NCI-H146 (cell line): ENCODE measurements around the gene C11orf91.
"Not testable (repeated sequence)": the region's sequence is repeated elsewhere in the genome, so short reads cannot be mapped to it uniquely, and the experiment has no call there.

ENCODE experiments used
- DNase-seq: peaks from one replicate; lab custom pipeline; 2025; lab: John Stamatoyannopoulos, UW

The C11orf91 gene

GRCh38 chr11:33696931-33697638 is 3.5 kb downstream of the C11orf91 start:
- DNase-seq = no peak

- no peak for DNase-seq
These were observed 4.2 kb downstream of the C11orf91 start for GRCh38 chr11:33696411-33696810.

- no peak for DNase-seq
These were observed 5.5 kb downstream of the C11orf91 start for GRCh38 chr11:33695051-33695566.

DNA sequence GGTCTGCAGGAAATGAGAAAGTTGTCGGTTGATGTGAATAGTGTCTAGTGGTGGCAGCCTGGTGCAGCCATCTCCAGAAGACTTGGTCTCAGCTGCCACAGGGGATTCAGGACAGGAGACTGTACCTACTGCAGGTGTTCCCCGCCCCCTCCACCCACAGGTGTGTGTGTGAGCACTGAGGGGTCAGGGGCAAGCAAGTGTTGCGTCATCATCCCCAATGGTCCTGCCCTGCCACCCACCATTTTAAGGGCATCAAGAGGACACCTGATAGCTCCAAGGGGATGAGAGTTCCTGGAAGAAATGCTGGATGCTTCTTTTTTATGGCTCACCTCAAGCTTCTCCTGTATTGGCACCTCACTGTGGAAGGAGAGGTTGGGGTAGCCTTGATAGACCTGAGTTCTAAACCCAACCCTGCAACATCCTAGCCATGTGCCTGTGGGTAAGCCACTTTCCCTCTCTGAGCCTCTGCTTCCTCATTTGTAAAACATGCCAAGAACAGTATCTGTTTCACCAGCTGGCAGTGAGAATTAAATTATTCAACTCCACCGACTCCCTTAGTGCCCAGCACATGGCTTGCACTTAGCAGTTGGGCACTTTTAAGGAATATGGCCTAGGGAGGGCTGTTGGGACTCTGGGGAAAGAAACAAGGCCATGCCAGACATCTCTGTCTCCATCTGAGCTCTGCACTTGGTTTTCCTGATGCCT is 6.1 kb downstream of the C11orf91 start:
- no peak for DNase-seq

DNA sequence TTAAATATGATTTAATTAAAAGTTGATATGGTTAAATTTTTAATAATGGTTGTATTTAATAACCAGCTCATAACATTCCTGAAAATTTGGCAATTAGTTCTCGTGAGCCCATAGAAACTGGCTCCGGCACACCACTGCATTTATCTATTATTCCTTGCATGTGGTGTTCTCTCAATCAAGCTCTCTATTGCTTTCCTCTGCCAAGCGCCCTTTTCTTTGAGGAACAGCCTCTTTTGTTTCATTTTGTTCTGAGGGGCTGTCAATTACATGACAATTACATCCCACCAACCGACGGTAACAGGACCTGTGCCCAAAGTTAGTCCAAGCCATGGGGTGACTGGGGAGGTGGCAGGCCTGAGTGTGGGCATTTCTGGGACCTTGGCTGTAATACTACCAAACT is 8.1 kb downstream of the C11orf91 start:
- no peak for DNase-seq

DNA sequence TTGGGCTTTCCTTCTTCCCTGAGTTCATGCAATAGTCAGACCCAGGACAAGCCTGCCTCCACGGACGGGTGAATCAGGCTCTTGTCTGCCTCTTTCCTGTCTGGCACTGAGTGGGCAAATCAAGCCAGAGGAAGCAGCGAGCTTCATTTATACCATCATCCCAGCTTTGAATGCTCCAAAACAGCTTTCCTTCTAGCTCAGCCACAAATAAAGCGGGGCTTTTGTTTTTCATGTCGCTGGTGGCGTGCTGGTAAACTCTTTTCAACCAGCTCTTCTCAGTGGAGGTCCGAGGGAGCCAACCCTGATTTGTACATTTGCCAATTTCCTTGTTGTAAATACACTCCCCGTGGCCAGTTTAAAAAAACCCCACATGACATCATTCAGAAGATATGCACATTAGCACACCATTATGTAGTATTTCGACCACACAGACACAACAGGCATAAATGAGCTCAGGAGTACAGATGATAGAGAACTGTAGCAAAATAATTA is 8.6 kb downstream of the C11orf91 start:
- DNase-seq = peak; percentile 30

GRCh38 chr11:33691066-33691864 is 9.4 kb downstream of the C11orf91 start:
- DNase-seq = peak; percentile 45

DNA sequence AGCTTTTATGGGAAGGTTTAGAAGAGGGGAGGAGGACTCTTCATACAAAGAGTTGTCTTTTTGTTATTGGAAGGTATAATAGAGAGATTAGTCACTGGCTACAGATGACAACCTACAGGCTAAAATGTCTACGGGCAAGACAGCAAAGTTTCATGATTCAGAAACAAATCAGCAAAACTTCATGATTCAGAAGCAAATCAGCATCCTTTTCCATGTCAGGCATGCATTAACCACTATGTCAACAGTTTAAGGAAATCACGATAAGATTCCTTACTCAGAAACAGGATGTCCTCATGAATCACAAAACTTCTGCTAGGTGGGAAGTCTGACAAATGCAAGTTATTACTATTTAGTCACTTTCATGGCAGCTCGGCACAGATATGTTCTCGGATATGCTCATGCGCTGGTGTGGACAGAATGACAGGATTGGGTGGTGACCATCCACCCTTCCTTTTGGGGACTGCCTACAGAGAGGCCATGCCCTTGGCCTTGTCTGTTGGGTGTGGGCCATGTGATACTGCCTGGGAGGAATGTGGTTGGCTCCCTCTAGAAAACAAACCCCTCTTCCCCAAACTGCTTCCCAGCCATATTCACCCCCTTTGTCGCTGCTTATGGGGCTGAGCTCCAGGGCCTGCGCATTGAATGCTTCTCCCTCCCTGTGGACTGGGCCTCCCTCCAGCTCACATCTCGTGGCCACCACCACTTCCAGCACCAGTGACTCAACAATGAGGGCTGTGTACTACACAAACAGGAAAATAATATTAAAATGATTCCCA is 10.1 kb downstream of the C11orf91 start:
- DNase-seq = no peak

- no peak for DNase-seq
These were observed 11.1 kb downstream of the C11orf91 start for GRCh38 chr11:33689501-33689900.

- no peak for DNase-seq
These were observed 11.5 kb downstream of the C11orf91 start for GRCh38 chr11:33689085-33689484.

GRCh38 chr11:33687733-33688479 is 12.7 kb downstream of the C11orf91 start:
- peak; percentile 67 for DNase-seq

DNA sequence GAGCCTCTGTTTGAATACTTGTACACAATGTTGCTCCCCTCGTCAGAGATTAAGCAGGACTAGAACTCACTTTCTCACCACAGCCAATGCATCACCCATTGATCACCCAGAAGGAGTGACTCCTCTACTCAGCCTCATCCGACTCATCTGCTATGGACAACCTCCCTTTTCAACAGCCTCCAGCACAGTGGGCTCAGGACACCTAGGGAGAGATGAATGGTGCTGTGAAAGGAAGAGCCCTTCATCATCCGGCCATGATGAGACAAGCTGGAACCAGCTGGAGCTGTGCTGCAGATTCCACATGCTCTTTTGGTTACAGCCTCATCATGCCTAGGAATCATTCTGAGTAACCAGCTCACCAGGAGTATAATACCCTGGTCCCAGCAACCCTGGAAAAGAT is 15.5 kb downstream of the C11orf91 start:
- DNase-seq = peak; percentile 7

GRCh38 chr11:33684003-33684706 is 16.5 kb downstream of the C11orf91 start:
- DNase-seq = no peak

GRCh38 chr11:33682446-33682845 is 18.2 kb downstream of the C11orf91 start:
- peak; percentile 40 for DNase-seq

- DNase-seq = no peak
These were observed 18.6 kb downstream of the C11orf91 start for GRCh38 chr11:33682019-33682418.

DNA sequence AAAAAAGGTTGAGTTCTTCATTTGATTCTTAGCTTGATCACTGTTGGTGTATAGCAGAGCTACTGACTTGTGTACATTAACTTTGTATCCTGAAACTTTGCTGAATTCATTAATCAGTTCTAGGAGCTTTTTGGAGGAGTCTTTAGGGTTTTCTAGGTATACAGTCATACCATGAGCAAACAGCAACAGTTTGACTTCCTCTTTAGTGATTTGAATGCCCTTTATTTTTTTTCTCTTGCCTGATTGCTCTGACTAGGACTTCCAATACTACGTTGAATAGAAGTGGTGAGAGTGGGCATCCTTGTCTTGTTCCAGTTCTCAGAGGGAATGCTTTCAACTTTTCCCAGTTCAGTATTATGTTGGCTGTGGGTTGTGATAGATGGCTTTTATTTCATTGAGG is 22.0 kb downstream of the C11orf91 start:
- DNase-seq = not testable (repeated sequence)

DNA sequence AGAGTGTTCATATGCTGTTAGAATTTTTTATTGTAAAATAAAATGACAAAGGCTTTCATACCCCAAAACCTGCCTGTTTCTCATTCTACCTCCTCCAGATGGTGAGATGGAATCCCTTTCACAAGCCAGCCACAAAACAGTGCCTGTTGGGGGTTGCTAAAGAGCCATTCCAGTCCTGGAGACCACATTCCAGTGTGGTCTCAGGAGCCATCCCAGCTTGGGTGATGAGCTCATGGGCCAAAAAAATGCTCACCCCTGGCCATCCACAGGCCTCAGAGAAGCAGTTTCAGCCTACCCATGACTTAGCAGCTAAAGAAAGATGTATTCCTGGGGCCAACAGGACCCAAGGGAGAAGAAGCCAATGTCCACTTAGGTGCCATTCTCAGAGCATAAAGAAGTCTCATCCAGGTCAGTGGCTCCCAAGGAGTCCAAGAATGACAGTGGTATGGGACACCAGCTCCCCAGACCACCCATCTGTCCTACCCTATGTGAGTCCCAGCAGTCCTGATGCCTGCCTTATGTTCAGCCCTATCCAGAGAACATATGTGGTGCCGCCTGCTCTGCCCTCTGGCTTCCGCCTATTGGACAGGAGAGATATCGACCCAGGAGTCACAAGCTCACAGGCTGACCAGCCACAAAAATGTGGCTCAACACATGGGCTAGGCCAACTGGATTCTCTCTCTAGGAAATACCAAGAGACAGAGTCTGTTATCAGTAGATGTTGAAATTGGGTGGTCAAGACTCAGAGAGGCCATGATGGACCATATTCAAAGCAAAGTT is 26.4 kb downstream of the C11orf91 start:
- DNase-seq = no peak

DNA sequence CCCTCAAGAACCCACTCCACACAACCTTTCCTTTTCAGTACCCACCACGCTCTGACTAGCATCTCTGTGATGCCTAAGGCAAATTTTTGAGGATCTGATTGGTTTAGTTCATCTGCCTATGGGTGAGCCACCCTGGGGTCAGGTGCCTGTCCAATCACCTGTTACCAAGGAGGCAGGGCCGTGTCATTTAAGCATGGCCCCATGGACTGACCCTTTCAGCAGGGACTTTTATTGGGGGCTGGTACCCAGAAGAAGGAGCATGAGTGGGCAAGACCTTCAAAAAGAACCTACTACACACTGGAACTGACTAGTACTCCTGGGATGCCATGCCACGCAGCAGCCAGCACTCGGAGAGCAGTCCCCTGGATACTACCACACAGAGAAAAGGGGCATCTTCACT is 28.4 kb downstream of the C11orf91 start:
- DNase-seq = no peak

GRCh38 chr11:33670250-33671011 is 30.2 kb downstream of the C11orf91 start:
- no peak for DNase-seq
